ENCODE data around the gene PHACTR1.

PHACTR1 gene

DNA sequence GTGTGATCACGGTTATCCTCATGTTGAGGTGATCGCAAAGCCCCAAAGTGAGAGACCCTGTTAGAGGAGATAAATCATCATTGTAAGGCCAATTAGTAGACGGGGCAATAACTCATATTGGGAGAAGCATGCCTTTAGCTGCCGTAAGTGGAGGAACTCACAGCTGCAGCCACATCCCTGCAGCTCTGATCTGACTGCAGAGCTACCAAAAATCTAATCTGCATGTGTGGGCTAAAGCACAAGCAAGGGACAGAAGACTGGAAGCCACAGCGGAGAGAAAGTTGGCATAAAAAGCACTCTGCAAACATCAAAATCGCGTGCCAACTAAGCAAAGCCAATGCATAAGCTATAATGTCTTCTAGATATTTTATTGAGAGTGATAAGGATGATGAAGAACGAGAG lies 532.0 kb downstream of the PHACTR1 start:
- DNase-seq, result no peak

DNA sequence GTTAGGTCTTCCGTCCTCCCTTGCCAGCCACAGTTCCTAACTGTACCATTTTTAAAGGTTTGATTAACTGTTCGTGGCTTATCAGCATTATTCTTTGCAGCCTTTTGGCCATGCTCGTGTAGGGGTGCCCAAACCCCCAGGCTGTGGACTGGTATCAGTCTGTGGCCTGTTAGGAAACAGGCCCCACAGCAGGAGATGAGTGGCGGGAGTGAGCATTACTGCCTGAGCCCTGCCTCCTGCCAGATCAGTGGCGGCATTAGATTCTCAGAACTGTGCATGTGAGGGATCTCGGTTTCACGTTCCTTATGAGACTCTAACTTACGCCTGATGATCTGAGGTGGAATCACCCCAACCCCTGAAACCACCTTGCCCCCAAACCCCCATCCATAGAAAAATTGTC lies 532.4 kb downstream of the PHACTR1 start:
- no peak for DNase-seq

DNA sequence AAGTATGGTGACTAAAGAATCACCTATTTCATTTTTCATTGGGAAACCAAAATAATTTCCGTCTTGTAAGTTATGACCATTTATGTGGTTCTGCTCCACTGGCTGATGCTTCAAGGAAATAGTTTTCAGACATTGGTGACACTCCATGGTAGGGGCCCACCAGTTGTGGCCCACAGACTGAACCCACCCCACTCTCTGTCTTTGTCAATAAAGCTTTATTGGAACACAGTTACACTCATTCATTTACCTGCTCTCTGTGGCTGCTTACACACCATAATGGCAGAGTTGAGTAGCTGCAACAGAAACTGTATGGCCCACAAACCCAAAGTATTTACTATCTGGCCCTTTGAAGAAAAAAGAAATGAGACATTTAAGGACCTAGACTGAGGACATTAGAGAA lies 533.2 kb downstream of the PHACTR1 start:
- DNase-seq, result no peak

DNA sequence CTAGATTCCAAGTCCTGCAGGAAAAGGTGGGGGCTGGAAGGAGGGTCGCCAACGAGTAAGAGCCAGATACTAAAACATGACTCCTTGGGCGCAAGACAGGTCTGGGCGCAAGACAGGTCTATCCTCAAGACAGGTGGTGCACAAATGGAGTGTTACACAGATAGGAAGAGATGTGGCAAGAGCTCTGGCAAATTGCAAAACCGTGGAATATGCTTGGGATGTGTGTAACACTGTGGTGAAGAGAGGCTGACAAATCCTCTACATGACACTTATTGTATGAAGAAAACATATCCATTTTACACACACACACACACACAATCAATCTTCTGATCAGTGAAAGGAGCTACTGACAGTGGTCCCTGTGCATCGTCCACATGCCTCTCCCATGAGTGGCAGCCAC lies 534.1 kb downstream of the PHACTR1 start:
- no peak for DNase-seq

DNA sequence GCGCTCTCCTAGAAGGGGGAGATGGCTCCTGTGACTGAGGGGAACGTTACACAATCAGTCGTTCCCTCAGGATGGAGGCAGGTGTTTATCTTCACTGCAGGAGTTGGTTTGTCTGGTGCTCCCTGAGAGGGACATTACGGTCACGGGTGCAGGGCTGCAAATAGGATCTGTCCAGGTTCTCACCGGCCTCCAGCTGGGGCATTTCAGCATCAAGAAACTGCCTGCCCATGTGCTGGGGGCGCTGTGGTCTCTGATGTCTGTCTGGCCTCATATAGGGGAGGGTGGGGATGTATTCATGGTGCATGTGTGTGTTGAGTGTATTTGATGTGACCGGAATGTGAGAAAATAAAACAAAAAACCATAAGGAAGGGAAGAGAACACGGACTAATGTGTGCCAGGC lies 534.7 kb downstream of the PHACTR1 start:
- DNase-seq, result no peak

DNA sequence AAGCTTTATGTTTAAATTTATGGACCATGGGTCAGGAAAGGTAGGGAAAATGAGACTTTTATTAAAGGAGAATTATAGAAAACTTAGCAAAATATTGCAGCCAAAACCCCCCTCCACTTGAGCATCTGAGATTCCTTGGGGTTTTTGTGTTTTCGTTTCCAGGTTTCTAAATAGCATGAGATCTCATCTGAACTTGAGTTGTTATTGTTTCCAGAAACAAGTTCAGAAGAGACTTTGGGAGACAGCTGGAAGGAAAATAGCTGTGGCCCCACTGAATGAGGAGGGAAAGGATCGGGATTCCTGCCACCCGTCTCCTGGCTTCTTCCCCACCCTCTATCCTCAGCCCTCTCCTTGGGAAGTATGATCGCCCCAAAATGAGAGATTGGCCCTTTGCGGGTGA lies 536.2 kb downstream of the PHACTR1 start:
- DNase-seq, result no peak

DNA sequence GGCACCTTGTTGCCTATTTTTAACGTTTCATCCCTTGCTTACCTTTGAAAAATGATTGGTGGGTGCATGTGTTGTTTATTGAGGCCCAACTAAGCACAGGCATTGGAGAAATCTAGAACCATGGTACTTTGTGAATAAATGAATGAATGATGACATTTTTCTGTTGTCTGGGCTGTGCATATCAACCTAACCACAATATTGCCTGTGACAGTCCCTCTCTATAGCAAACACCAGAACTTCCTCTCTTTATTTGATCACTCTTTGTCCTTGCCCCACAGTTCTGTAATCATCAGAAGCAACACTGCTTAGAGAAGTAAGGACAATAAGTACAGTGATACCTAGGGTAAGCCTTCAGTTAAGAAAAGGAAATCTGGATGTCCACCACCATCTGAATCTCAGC lies 536.7 kb downstream of the PHACTR1 start:
- DNase-seq, result no peak

DNA sequence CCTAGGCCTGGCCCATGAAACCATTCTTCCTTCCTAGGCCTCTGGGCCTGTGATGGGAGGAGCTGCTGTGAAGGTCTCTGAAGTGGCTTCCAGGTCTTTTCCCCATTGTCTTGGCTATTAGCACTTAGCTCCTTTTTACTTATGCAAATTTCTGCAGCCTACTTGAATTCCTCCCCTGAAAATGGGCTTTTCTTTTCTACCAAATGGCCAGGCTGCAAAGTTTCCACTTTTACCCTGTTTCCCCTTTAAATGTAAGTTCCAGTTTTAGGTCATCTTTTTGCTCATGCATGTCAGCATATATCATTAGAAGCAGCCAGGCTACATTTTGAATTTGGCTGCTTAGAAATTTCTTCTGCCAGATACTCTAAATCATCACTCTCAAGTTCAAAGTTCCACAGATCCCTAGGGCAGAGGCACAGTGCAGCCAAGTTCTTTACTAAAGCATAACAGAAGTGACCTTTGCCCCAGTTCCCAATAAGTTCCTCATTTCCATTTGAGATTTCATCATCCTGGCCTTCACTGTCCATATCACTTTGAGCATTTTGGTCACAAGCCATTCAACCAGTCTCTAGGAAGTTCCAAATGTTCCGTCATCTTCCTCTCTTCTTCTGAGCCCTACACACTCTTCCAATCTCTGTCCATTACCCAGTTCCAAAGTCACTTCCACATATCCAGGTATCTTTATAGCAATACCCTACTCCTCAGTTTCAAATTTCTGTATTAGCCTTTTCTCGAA lies 539.9 kb downstream of the PHACTR1 start:
- DNase-seq, result no peak

DNA sequence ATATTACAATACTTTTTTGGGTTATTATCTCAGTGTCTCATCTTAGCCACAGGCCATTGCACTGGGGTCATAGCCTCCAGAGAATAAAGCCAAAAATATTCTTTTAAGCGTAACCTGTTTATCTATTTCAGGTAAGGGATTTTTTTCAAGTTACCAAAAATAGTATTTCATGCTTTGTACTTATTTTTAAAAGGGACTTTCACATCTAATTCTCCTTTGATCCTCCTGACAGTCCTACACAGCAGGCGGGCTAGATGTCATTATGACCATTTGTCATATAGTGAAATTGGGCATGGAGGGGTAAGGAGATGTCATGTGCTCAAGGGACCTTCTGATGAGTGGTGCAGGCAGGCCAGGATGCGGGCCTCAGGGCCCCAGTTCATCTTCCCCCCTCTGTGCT lies 542.8 kb downstream of the PHACTR1 start:
- no peak for DNase-seq

DNA sequence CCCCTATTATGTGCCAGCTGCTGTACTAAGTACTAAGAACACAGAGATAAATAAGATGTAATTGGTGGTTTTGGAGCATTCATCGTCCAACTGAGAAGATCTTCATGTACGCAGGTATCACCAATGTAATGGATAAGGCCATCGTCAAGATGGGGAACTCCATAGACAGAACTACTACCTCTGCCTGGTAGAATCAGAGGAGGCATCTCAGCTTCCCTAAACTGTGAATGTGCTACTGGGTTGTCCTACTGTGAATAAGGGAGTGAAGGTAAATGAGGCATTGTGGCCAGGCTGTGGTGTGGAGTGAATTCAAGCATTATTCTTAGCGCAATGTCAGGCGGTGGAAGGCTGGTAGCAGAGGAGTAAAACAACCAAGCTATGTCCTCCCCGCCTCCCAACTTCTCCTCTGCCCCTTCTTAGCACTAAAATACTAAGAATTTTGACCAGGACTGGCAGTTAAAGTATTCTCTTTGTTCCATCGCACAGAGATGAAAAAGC lies 543.6 kb downstream of the PHACTR1 start:
- no peak for DNase-seq

DNA sequence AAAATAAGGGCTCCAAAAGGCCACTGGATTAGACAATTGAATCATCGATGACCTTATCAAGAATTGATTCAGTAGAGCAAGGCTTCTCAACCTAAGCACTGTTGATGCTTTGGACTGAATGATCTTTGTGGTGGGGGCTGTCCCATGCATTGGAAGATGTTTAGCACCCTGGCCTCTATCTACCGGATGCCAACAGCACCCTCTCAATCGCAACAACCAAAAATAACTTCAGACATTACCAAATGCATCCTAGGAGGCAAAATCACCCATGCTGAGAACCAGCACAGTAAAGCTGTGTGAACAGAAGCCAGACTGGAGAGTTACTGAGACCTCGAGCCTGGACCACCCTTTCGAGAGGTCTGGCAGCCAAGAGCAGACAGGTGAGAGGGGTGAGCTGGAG lies 544.3 kb downstream of the PHACTR1 start:
- DNase-seq, result no peak

DNA sequence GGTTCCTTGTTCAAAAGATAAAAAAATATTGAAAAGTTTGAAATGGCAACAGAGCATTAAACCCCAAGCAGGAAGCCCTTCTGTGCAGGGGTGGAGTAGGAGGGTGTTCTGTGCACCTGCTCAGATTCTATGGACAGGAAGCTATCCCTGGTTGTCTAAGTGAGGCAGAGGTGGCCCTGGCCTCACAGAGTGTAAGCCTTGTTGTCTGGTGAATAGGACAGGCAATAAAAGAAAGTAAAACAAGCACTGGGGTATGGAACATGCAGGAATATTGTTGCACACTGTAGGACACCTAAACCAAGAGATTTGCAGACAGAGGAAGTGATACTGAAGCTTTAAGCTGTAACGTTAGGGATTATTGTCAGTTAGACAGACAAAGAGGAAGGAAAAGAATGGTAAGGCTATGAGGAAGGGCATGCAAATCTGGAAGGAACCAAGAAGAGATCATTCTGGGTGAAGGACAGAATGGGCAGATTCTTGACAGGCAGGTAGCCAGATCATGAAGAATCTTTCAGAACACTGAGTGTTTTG lies 545.0 kb downstream of the PHACTR1 start:
- no peak for DNase-seq

DNA sequence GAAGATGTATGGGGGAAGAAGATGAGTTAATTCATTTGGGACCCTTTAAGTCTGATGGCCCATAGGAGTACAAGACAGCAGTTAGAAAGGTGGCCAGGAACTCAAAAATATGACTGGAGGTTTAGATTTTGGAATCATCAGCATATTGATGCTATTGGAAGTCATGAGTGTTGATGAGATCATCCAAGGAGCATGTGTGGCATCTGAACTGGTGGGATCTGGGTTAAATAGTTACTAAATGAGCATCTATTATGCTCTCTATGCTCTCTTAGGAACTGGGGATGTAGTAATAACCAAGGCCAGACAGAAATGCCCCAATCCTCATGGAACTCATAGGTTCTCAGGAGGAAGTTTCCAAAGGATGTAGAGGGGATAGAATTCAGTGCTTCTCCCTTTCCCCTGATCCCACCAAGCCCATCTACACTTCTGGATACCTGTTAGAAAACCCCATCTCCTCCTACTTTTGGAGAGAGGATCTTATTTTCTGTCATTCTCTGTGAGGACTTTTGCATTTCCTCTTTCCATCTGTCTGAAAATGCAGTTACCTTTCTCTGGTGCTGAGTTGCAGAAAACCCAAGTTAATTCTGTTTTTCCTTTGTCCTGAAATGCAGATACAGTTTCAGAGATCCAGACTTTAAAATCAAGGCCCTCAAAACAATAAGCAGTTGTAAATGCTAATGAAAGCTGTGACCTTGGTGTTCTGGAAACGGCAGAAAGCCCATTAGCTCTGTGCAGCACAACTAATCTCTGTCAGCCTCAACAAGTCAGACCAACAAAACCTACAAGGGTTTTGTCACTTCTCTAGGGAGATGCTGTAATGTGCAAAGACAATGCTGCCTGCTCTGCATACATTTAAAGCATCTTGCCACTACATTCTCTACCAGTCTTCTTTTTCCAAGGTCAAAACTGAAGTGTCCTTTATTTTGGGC lies 546.0 kb downstream of the PHACTR1 start:
- no peak for DNase-seq

DNA sequence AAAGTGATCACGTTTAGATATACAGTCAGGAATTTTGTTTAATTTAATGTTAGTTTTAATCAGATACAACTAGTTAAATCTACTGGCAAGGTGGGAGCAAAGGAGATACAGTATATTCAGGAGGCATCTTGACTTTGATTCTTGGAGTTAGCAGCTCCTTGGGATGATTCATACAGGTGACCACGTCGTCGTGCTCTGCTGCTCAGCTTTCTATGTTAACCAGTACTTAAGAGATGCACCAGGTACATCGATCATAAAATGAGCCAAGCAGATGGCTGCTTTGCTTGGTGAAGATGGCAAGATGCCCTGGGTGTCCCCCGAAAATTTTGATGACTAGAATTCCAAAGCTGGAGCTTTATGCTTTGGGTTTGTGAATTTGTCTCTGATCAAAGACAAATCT lies 547.1 kb downstream of the PHACTR1 start:
- DNase-seq, result no peak

DNA sequence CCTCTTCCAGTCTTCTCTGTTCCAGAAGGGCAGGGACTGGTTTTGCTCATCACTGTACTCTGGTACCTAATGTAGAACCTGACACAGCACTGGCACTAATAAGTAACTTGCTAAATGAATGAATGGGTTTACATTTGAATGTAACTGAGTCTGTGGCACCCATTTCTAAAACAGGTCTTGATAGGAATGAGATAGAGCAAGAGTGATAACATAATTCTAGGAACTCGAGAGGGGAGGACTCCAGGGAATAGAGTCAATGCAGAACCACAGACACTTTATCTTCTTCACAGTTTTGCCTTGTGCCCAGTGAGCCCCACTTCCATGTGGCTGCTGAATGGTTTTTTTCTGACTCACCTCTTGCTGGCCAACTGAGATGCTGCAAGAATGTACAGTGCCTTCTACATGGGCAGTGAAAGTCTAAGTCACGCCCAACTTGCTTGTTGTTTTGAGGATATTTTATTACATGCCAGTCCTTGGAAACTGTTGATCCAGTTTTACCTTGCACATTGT lies 550.6 kb downstream of the PHACTR1 start:
- no peak for DNase-seq

DNA sequence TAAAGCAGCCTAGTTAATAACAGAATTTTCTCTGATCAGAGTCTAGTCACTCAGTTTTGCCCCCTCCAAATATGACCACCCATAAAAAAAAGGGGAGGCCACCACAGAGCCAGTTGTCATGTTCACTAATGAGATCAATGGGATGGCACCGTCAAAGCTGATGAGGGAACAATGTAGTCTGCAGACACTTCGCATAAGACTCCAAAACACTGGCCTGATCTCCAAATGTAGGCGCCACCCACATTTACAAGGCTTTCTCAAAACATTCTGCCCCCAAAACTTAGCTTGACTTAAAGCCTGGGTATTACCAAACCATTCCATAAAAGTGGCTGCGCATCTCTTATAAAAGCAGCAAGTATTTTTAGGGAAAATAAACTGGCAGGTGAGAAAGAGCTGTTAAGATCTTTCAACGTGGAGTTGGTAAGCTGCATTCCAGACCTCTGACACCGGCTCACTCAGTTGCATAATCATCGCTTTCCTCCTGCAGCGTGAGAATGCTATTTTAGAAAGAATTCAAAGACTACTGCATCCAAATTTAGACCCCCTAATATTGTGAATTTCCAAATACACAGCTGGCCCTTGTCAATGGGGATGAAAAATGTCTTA lies 552.4 kb downstream of the PHACTR1 start:
- no peak for DNase-seq

DNA sequence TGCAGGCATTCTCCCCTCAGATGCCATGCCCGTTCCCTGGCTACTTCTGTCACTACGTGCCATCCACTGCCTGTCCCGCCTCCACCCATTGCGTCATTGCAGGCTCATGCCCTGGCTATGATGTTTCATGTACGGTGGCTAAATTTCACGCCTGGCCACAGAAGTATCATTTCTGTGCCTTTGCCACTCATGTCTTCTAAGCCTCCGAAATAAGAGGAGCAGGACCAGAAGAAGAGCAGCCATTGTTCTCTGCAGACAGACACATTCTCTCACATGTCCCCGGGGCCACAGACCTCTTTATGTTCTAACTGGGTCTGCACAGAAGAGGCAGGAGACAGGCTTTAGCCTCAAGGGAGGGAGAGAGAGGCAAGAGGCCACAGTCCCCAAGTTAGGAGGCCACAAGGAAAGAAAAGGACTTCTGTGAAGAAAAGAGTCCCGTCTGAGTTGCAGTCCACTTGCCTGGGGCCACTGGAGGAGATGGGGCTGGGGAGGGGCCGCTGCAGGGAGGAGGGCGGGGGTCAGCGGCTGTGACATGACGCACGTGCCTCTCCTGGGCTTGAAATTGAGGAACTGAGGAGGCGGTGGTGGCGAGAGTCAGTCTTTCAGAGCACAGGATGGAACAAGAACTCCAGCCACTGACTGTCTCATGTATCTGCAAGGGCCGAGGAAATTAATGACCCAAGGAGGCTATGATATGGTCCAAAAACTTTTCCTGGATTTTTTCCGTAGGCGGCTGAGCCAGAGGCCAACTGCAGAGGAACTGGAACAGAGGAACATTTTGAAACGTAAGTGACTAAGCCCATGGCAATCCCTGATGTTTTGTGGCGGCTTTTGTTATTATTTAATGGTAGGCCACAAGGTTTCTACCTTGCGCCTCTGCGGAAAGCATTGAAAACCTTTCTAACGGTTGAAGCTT lies 555.8 kb downstream of the PHACTR1 start:
- no peak for DNase-seq

DNA sequence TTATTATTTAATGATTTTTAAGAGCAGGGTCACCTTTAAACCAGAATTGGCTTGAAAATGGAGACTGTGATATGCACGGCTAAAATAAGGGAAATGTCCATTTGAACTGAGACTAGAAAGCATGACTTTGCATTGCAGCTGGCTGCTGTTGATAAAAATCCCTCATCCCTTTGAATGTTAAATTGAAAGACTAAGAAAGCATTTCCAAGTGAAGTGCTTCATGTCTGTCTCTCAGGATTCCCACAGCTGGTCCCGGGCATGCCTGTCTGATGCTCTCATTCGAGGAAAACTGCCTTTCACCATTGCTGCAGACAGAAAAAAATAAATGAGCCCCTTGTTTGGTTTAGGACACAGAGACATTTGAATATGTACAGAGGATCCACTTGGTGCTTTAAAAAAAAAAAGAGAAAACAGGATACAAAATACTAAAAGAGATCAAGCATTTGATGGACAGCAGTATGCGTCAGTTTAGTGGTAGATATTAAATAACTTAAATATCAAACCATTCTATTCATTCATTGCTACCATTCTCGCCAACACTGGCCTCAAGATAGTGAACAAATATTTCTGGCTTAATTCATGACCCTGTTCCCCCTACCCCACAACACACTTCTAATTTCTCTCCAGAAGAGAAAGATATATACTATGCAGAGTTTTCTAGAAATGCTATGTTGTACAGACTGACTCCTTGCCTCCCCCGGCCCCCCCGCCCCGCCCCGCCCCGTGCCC lies 556.8 kb downstream of the PHACTR1 start:
- DNase-seq, result no peak

DNA sequence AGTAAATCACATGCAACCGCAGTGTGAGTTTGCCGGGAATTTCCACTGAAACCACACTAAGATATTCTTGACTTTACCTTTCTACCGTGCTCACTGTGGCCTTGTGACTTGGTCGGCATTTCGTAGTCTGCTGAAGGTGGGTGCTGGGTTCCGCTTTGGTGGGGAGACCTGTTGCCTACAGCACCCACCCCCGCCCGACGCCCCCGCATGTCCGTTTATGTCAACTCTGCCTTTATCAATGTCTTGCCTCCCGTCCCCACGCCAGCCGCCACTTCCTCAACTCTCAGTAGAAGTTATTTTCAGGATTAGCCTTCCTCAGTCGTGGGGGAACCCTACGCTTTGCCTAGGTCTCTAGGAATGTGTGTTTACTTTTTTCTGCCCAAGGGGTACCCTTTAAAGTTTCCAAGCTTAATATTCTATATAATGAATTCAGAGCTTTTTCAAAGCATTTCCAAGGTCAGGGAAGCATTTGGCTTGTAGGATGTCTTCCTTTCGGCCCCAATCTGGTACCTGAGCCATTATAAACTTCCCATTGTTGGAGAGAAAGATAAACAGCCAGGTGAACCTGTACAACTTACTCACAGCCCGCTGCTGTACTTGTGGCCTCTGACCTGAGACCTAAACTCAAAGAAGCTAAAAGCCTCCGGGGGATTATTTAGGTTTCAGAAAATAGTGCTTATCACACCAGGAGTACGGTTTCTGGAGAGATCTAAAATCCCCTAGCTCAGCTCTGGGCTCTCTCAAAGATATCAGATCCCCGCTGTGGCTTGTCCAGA lies 557.6 kb downstream of the PHACTR1 start:
- peak; percentile 61 for DNase-seq

DNA sequence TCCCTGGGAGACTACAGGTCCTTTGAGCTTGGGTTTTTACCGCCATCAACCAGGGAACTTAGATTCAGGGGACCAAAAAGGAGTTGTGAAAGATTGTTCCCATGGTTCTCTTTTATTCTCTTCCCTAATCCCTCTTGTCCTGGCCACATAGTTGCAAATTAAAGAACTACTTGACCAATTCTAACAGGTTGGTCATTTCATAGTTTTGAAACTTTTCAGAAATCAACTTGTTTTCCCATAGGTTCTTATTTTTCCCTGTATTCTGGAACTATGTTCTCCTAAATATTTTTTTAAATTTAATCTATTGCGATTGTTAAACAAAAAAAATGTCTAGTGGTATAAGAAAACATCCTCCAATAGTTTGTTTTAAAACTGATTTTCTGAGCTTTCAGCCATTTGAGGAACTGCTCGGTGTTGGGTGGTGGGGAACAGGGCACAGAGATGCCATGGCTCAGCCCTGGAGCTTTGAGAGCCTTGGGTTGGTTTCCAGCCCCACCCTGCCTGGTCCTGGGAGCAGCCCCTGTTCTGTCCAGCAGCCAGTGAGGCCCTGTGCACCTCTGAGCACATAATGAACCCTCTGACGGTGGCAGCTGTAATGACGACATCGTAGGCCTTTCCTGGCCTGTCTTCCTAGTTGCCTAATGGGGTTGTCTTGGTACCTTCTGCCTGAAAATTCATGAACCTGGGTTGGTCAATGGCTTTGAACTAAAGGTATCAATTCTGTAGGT lies 558.3 kb downstream of the PHACTR1 start:
- DNase-seq, result no peak
